GM10248 (cell line): ENCODE data around the gene MRPS18C.
"Not testable (repeated sequence)": the region's sequence is repeated elsewhere in the genome, so short reads cannot be mapped to it uniquely, and the experiment has no call there.

Experiments used
- CTCF ChIA-PET: fragments of 300-600 bp; sonication (Branson Sonifier 250); formaldehyde crosslinking; extraction: SDS; loops from one replicate; lab custom pipeline; 2021; ENCODE audit warnings: antibody characterized with exemption; lab: Yijun Ruan, JAX
- POLR2A ChIA-PET: fragments of 350-650 bp; sonication (Branson Sonifier 250); formaldehyde crosslinking; extraction: SDS; loops from one replicate; lab custom pipeline; 2020; ENCODE audit warnings: antibody characterized with exemption; lab: Yijun Ruan, JAX
- DNase-seq: peaks from one replicate; pipeline ENCODE4 v3.0.0; 2012; ENCODE audit errors: extremely low spot score
- TF ChIP-seq, protein P1 (sequence below): IDR thresholded peaks from 2 replicates; pipeline ENCODE4 v1.5.1; 2012; ENCODE audit warnings: mild to moderate bottlenecking, low read depth; ENCODE audit errors: extremely low read depth, missing control alignments, control extremely low read depth

MRPS18C gene

DNA sequence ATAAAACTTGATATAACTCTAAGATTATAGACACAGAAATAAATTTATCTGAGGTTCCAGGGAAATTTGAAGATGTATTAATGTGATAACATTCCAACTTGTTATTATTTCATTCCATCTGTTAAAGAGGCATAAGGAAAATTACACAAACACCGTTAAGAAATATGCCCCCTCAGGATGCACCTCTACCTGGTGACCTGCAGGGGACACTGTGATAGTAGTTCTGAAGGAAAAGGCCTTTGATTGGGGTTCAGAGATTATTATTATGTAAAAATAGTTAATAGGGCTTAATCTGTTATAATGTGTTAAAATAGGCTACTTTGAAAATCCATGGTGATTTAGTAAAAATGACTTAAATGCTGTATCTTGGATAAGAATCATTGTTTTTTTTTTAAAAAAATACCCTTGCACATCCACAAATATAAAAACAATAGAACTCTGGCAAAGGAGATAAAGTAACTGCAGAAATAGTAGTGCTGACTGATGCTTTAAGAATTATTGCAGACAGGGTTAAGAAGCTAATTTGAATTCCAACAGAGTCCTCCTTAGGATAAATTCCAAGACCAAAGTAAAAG lies 35.1 kb downstream of the MRPS18C start:
- DNase-seq, result peak; percentile 54
- POLR2A ChIA-PET, result no interaction called here
- CTCF ChIA-PET, result interaction anchor here (0.7 to 4.7 kb wide), 12 partner anchors 8 to 150 kb away, joined by 3 to 32 read pairs (median 3); no protein-coding TSS in a partner anchor
- TF ChIP-seq, protein P1, sequence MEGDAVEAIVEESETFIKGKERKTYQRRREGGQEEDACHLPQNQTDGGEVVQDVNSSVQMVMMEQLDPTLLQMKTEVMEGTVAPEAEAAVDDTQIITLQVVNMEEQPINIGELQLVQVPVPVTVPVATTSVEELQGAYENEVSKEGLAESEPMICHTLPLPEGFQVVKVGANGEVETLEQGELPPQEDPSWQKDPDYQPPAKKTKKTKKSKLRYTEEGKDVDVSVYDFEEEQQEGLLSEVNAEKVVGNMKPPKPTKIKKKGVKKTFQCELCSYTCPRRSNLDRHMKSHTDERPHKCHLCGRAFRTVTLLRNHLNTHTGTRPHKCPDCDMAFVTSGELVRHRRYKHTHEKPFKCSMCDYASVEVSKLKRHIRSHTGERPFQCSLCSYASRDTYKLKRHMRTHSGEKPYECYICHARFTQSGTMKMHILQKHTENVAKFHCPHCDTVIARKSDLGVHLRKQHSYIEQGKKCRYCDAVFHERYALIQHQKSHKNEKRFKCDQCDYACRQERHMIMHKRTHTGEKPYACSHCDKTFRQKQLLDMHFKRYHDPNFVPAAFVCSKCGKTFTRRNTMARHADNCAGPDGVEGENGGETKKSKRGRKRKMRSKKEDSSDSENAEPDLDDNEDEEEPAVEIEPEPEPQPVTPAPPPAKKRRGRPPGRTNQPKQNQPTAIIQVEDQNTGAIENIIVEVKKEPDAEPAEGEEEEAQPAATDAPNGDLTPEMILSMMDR, result peak; percentile 74

DNA sequence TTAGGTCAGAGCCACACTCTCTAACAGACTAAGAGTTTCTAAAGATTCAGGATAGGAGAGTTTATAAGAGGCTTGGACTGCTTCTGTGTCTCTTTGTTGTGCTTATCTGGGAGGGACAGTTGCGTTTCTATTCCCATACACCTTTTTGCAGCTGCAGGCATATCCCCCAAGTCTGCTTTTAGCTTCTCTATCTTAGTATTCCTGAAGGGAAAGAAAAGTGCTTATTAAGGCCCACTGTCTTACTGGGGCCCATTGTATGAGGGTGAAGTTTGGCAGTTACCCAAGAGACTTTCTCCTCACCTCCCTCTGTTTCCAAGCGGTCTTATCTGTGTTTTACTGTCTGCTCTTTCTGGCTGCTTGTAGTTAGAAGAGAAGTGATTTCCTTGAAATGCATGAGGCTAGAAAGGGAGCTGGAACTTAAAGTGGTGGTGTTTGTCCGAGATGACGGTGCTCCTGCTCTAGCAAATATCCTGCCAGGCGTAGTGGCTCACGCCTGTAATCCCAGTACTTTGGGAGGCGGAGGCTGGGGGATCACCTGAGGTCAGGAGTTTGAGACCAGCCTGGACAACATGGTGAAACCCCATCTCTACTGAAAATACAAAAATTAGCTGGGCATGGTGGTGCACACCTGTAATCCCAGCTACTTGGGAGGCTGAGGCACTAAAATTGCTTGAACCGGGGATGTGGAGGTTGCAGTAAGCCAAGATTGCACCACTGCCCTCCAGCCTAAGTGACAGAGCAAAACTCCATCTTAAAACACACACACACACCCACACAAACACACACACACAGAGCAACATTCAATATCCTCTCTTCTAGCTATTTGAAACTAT lies 40.4 kb downstream of the MRPS18C start:
- POLR2A ChIA-PET, DNase-seq: not testable (repeated sequence)
- CTCF ChIA-PET, result interaction anchor here (1.4 kb wide), 1 partner anchor 148 kb away, joined by 3 read pairs; no protein-coding TSS in a partner anchor

DNA sequence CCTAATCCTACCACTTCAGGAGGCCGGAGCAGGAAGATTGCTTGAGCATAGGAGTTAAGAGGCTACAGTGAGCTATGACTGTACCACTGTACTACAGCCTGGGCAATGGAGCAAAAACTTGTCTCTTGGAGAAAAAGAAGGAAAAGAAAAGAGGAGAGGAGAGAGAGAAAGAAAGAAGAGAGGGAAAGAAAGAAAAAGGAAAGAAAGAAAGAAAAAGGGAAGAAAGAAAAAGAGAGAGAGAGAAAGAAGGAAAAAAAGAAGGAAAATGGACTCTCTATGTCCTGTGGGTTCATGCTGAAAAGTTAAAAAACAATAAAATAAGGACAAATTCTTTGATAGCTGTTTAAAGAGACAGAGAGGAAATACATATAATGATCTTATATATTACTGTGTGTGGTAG lies 42.3 kb downstream of the MRPS18C start:
- ChIA-PET POLR2A (no interaction called here), CTCF (interaction anchor here (0.9 to 3.6 kb wide), 4 partner anchors 8 to 146 kb away, joined by 3 to 16 read pairs (median 6); no protein-coding TSS in a partner anchor)
- TF ChIP-seq, protein P1, result no peak
- no peak for DNase-seq

DNA sequence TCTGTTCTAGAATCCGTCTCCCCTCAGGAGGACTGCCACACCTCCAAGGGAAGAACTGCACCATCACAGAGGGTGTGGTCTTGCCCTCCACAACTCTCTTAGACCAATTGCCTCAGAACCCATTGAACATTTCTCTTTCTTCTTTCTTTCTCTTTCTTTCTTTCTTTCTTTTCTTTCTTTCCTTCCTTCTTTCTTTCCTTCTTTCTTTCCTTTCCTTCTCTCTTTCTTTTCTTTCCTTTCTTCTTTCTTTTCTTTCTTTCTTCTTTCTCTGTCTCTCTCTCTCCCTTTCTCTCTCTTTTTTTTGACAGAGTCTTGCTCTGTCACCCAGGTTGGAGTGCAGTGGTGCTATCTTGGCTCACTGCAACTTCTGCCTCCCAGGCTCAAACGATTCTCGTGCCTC lies 45.8 kb downstream of the MRPS18C start:
- DNase-seq, CTCF ChIA-PET, POLR2A ChIA-PET: not testable (repeated sequence)

DNA sequence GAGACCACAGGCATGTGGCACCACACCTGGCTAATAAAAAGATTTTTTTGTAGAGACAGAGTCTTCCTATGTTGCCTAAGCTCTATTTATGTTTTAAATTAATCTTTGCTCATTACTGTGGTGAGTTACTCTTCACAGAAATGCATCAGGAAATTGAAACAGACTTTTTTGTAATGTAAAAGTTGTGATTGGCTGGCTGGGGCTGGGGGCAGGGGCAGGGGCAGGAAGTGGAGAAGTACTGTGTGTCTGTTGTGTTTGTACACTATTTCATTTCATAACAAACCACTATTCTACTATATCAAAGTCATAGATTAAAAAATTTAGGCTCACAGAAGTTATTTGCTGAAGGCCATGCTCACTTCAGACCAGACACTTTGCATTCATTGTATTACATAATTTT lies 48.1 kb downstream of the MRPS18C start:
- ChIA-PET CTCF (interaction anchor here (1.2 kb wide), 1 partner anchor 13 kb away, joined by 3 read pairs; no protein-coding TSS in a partner anchor), POLR2A (no interaction called here)
- no peak for DNase-seq
- TF ChIP-seq, protein P1, result no peak

DNA sequence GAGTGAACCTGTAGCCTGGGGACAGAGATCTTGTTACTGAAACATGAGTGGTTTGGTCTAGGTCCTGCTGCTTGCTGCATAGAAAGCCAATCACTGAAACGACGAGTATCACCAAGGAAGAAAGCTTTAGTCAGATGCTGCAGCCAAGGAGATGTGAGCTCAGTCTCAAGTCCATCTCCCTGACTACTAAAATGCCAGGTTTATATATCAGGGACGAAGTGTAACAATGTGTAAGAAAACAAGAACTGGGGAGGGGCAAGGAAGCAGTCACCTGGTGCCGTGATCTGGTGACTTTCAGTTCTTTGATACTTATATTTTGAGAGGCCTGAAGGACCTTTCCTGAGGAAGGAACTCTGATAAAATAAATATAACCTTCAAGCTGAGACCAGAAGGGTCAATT lies 48.6 kb downstream of the MRPS18C start:
- ChIA-PET CTCF (interaction anchor here (1.2 kb wide), 1 partner anchor 13 kb away, joined by 3 read pairs; no protein-coding TSS in a partner anchor), POLR2A (no interaction called here)
- TF ChIP-seq, protein P1, result no peak
- no peak for DNase-seq

DNA sequence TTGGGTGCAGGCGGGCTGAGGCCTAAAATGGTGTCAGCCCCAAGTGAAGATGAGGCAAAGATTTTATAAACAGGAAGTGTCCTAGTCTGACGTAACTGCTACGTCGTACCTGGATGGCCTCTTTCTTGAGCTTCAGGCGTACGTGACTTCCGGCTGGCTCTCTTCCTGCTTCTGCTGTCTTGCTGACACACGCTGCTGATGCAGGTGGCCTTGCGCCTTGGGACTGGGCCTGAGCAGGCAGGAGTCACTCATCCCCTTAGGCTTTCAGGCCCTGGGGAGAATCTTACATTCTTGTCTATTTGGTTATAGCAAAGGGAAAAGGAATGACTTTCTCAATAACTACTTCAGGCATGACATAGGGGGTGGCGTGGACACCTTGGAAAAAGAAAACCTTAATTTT lies 49.1 kb downstream of the MRPS18C start:
- ChIA-PET POLR2A (no interaction called here), CTCF (interaction anchor here (1.2 kb wide), 1 partner anchor 14 kb away, joined by 3 read pairs; no protein-coding TSS in a partner anchor)
- TF ChIP-seq, protein P1, result no peak
- no peak for DNase-seq
